SK-N-SH treated with all-trans-retinoic acid at 6 μM for 48 hours (cell line): ENCODE measurements around the gene GNG5.

Experiments
- ATAC-seq: fragments of 200-7000 bp; cut with Tn5 transposase; 3 replicates; pipeline ENCODE4 v1.9.1; 2020; ENCODE audit warnings: mild to moderate bottlenecking, moderate library complexity
- BACH2 ChIP-seq: fragments of 250-450 bp; sonication (Bioruptor Pico); IDR thresholded peaks from 2 replicates; pipeline ENCODE4 v1.9.0; 2021; ENCODE audit warnings: mild to moderate bottlenecking, borderline replicate concordance
- CSDC2 ChIP-seq: fragments of 250-450 bp; sonication (Bioruptor Pico); IDR thresholded peaks from 2 replicates; pipeline ENCODE4 v1.5.0; 2020; ENCODE audit warnings: mild to moderate bottlenecking, moderate library complexity
- ESRRG ChIP-seq: fragments of 250-450 bp; sonication (Bioruptor Pico); IDR thresholded peaks from 2 replicates; pipeline ENCODE4 v1.6.1; 2021; ENCODE audit warnings: mild to moderate bottlenecking
- GLIS3 ChIP-seq: fragments of 250-450 bp; sonication (Bioruptor Pico); IDR thresholded peaks from 2 replicates; pipeline ENCODE4 v1.5.0; 2020; ENCODE audit warnings: mild to moderate bottlenecking, moderate library complexity
- ISL1 ChIP-seq: fragments of 250-450 bp; sonication (Bioruptor Pico); IDR thresholded peaks from 2 replicates; pipeline ENCODE4 v2.1.2; 2022; ENCODE audit warnings: mild to moderate bottlenecking, moderate library complexity
- OSR1 ChIP-seq: fragments of 250-450 bp; sonication (Bioruptor Pico); IDR thresholded peaks from 2 replicates; pipeline ENCODE4 v1.8.0; 2022; ENCODE audit warnings: moderate library complexity, mild to moderate bottlenecking, inconsistent platforms
- POU6F1 ChIP-seq: fragments of 250-450 bp; sonication (Bioruptor Pico); IDR thresholded peaks from 2 replicates; pipeline ENCODE4 v1.8.0; 2021; ENCODE audit warnings: low read depth, mild to moderate bottlenecking, moderate library complexity, borderline replicate concordance
- RARB ChIP-seq: fragments of 250-450 bp; sonication (Bioruptor Pico); IDR thresholded peaks from 2 replicates; pipeline ENCODE4 v1.8.0; 2021; ENCODE audit warnings: mild to moderate bottlenecking, moderate library complexity
- SNAI2 ChIP-seq: fragments of 250-450 bp; sonication (Bioruptor Pico); IDR thresholded peaks from 2 replicates; pipeline ENCODE4 v1.5.0; 2020; ENCODE audit warnings: mild to moderate bottlenecking, moderate library complexity
- TCF4 ChIP-seq: fragments of 250-450 bp; sonication (Bioruptor Pico); IDR thresholded peaks from 2 replicates; pipeline ENCODE4 v1.8.0; 2021; ENCODE audit warnings: mild to moderate bottlenecking, moderate library complexity, borderline replicate concordance
- TOX ChIP-seq: fragments of 250-450 bp; sonication (Bioruptor Pico); IDR thresholded peaks from 2 replicates; pipeline ENCODE4 v1.8.0; 2021; ENCODE audit warnings: mild to moderate bottlenecking, moderate library complexity, borderline replicate concordance
- TSHZ2 ChIP-seq: fragments of 250-450 bp; sonication (Bioruptor Pico); IDR thresholded peaks from 2 replicates; pipeline ENCODE4 v1.5.0; 2020; ENCODE audit warnings: mild to moderate bottlenecking, moderate library complexity
- ZC3H10 ChIP-seq: fragments of 250-450 bp; sonication (Bioruptor Pico); IDR thresholded peaks from 2 replicates; pipeline ENCODE4 v1.5.1; 2021; ENCODE audit warnings: mild to moderate bottlenecking, moderate library complexity
- ZFP3 ChIP-seq: fragments of 250-450 bp; sonication (Bioruptor Pico); IDR thresholded peaks from 2 replicates; pipeline ENCODE4 v1.5.0; 2020; ENCODE audit warnings: mild to moderate bottlenecking, moderate library complexity
- ZFP30 ChIP-seq: fragments of 450-650 bp; formaldehyde crosslinking; IDR thresholded peaks from 2 replicates; pipeline ENCODE4 v1.5.0; 2022; ENCODE audit warnings: mild to moderate bottlenecking, moderate library complexity
- ZNF565 ChIP-seq: fragments of 450-650 bp; formaldehyde crosslinking; conservative IDR thresholded peaks from 2 replicates; pipeline ENCODE4 v1.5.0; 2020; ENCODE audit warnings: low read depth, mild to moderate bottlenecking, moderate library complexity
- ZNF70 ChIP-seq: fragments of 450-650 bp; formaldehyde crosslinking; IDR thresholded peaks from 2 replicates; pipeline ENCODE4 v1.5.0; 2020; ENCODE audit warnings: mild to moderate bottlenecking, moderate library complexity
- ZNF8 ChIP-seq: fragments of 450-650 bp; formaldehyde crosslinking; IDR thresholded peaks from 2 replicates; pipeline ENCODE4 v1.5.0; 2020; ENCODE audit warnings: mild to moderate bottlenecking, moderate library complexity
- TF ChIP-seq, protein P1 (sequence below): fragments of 250-450 bp; sonication (Bioruptor Pico); IDR thresholded peaks from 2 replicates; pipeline ENCODE4 v1.5.1; 2021; ENCODE audit warnings: mild to moderate bottlenecking, moderate library complexity
- TF ChIP-seq, protein P2 (sequence below): fragments of 250-450 bp; sonication (Bioruptor Pico); IDR thresholded peaks from 2 replicates; pipeline ENCODE4 v1.8.0; 2020; ENCODE audit warnings: mild to moderate bottlenecking, moderate library complexity, borderline replicate concordance

Gene GNG5

DNA sequence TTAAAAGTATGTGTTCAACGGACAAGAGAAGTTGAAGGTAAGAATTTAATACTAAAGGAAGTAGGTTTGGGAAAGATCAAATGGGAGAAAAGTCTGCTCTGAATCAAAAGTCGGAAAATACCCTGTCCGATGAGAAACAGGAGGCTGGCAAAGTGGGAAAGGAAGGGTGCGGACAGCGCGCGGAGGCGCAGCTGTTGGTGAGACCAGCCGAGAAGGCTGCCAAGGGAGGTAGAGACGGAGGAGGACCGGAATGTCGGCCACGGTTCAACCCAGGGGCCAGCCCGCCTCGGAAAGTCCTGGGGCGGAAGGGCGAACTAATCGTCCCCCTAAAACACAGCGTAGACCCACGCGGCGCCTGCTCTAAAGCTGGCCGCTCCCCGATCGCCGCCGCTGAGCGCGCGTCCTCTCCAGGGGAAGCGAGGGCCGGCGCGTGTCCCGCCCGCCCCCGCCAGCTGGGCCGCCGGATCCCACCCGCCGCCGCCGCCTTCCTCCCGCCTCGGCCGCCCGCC lies 834 bp downstream of the GNG5 start (continued):
- no peak for TF ChIP-seq TSHZ2 (CRISPR knock-in tag)

- TF ChIP-seq SNAI2 (no peak), POU6F1 (CRISPR knock-in tag) (no peak), BACH2 (CRISPR knock-in tag) (no peak), RARB (no peak), ISL1 (CRISPR knock-in tag) (no peak), ZNF70 (CRISPR knock-in tag) (no peak)
- TF ChIP-seq, protein P1, sequence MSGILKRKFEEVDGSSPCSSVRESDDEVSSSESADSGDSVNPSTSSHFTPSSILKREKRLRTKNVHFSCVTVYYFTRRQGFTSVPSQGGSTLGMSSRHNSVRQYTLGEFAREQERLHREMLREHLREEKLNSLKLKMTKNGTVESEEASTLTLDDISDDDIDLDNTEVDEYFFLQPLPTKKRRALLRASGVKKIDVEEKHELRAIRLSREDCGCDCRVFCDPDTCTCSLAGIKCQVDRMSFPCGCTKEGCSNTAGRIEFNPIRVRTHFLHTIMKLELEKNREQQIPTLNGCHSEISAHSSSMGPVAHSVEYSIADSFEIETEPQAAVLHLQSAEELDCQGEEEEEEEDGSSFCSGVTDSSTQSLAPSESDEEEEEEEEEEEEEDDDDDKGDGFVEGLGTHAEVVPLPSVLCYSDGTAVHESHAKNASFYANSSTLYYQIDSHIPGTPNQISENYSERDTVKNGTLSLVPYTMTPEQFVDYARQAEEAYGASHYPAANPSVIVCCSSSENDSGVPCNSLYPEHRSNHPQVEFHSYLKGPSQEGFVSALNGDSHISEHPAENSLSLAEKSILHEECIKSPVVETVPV (CRISPR knock-in tag), result no peak
- ATAC-seq, result peak; percentile 24
Observed at GRCh38 chr1:84504580-84505492, 1.5 kb downstream of the GNG5 start.

- no peak for TF ChIP-seq OSR1 (CRISPR knock-in tag)
- TF ChIP-seq TCF4 (CRISPR knock-in tag), result no peak
- no peak for TF ChIP-seq GLIS3 (CRISPR knock-in tag)
- no peak for ATAC-seq
Observed at GRCh38 chr1:84502927-84503326, 3.5 kb downstream of the GNG5 start.

DNA sequence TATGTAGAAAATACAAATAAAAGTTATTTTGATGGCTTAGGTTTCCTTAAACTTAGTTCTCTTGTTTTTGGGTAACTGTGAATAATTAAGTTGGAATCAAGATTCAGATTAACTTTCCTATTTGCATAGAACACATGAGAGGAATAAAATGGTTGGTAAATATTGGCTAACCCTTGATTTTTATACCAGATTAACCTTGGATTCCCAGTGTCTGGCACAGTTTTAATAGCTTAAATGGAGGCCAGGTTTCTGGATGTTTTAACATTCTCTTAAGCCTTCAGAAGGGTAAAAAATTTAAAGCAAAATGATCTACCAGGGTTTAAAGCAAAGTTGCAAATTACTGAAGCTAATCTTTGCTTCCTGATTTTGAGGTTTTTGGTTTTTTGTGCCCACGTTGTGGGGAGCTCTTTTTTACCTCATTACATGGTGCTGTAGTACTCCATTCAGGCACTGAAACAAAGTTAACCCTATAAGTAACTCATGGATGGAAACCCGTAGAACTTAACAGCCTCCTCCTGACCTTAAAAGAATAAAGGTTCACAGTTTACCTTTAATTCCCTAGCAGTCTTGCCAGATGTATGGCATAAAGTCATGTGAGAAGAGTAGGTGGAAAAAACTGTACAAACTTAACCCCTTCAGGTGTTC lies 8.6 kb downstream of the GNG5 start:
- ATAC-seq, result no peak
- TF ChIP-seq GLIS3 (CRISPR knock-in tag) (no peak), SNAI2 (no peak), CSDC2 (CRISPR knock-in tag) (no peak), TOX (no peak), ZC3H10 (CRISPR knock-in tag) (no peak), ZNF565 (CRISPR knock-in tag) (no peak), ZNF70 (CRISPR knock-in tag) (no peak), POU6F1 (CRISPR knock-in tag) (no peak), BACH2 (CRISPR knock-in tag) (no peak), ESRRG (no peak), ZFP30 (CRISPR knock-in tag) (no peak), TSHZ2 (CRISPR knock-in tag) (no peak), ZNF8 (CRISPR knock-in tag) (no peak), ZFP3 (CRISPR knock-in tag) (no peak), RARB (no peak)
- TF ChIP-seq, protein P2, sequence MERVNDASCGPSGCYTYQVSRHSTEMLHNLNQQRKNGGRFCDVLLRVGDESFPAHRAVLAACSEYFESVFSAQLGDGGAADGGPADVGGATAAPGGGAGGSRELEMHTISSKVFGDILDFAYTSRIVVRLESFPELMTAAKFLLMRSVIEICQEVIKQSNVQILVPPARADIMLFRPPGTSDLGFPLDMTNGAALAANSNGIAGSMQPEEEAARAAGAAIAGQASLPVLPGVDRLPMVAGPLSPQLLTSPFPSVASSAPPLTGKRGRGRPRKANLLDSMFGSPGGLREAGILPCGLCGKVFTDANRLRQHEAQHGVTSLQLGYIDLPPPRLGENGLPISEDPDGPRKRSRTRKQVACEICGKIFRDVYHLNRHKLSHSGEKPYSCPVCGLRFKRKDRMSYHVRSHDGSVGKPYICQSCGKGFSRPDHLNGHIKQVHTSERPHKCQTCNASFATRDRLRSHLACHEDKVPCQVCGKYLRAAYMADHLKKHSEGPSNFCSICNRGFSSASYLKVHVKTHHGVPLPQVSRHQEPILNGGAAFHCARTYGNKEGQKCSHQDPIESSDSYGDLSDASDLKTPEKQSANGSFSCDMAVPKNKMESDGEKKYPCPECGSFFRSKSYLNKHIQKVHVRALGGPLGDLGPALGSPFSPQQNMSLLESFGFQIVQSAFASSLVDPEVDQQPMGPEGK (CRISPR knock-in tag), result no peak
- TF ChIP-seq, protein P1 (CRISPR knock-in tag), result no peak
